GM12892 (cell line): ENCODE results near the gene SLC44A1.
A peak's percentile ranks its signal among the peaks of the same experiment; 100 is the strongest.

Experiments used
- DNase-seq: peaks from one replicate; pipeline ENCODE4 v3.0.0; 2011; ENCODE audit not compliant: insufficient read length
- FAIRE-seq: peaks from 2 replicates; lab custom pipeline; 2011; peaks lifted over from hg19 to GRCh38; lab: Jason Lieb, UNC
- POLR2A ChIP-seq: IDR thresholded peaks from 2 replicates; pipeline ENCODE4 v1.6.1; 2011; ENCODE audit warnings: low read depth, low read length, control low read depth
- POLR2AphosphoS5 ChIP-seq: IDR thresholded peaks from 2 replicates; pipeline ENCODE4 v1.6.1; 2011; ENCODE audit warnings: low read depth, low read length, control low read depth
- TAF1 ChIP-seq: IDR thresholded peaks from 2 replicates; pipeline ENCODE4 v1.6.1; 2011; ENCODE audit warnings: low read depth, mild to moderate bottlenecking, control low read depth, low read length, borderline replicate concordance

The SLC44A1 gene

DNA sequence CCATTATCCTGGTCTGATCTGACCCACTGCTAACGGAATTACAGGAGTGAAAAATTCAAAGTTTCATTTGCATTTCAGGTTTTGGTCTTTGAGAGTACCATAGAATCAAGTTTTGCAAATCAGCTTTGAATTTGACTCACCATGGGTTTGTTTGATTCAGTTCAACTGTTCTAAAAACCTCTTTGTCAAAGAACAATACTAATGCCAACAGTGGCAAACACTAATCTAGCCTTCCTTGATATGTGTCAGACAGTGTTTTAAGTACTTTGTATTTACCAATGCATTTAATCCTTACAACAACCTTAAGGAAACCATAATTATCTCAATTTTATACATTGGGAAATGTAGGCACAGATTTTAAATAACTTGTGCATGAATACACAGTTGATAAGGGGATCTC lies 193.3 kb downstream of the SLC44A1 start:
- TF ChIP-seq POLR2A (no peak), TAF1 (no peak), POLR2AphosphoS5 (no peak)
- FAIRE-seq, result no peak
- no peak for DNase-seq

DNA sequence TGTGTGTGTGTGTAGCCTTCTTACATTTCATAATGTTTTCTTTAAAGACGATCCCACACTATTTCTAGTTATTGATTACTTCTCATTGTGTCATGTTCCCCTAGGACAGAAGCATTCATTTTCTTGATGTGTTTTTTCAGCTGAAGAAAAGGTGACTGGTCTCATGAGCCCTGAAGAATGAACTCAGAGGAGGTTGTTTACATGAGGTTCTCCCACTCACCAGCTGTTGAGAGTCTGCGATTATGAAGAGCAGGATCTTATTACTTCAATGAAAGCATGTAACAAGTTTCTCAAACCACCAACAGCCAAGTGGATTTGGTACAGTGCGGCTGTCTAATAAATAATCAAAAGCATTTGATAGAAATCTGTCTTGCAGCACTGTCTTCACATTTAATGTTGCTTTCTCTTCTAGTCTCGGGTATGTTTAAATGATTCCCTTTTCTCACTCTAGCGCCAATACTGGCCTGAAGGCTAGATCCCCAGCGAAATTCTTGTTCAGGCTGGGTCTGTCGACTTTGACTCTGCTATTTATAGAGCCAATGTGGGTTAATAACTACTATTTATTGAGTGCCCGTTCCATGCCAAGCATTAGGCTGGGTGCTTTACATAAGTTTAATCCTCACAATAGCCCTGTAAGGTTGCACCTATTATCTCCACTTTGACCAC lies 193.8 kb downstream of the SLC44A1 start:
- DNase-seq (no peak), FAIRE-seq (no peak)
- TF ChIP-seq POLR2A, result no peak
- TF ChIP-seq TAF1, result no peak
- TF ChIP-seq POLR2AphosphoS5, result no peak

GRCh38 chr9:105439428-105439827 lies 195.0 kb downstream of the SLC44A1 start:
- FAIRE-seq (no peak), DNase-seq (no peak)
- TF ChIP-seq POLR2AphosphoS5, result no peak
- no peak for TF ChIP-seq TAF1
- no peak for TF ChIP-seq POLR2A

GRCh38 chr9:105441616-105442160 lies 197.2 kb downstream of the SLC44A1 start:
- DNase-seq (no peak), FAIRE-seq (no peak)
- TF ChIP-seq TAF1 (no peak), POLR2A (no peak), POLR2AphosphoS5 (no peak)

- TF ChIP-seq TAF1 (no peak), POLR2AphosphoS5 (no peak), POLR2A (no peak)
- FAIRE-seq (no peak), DNase-seq (no peak)
These were observed 198.7 kb downstream of the SLC44A1 start for GRCh38 chr9:105443121-105443520.

GRCh38 chr9:105444130-105444529 lies 199.7 kb downstream of the SLC44A1 start:
- FAIRE-seq, result no peak
- TF ChIP-seq TAF1 (no peak), POLR2A (no peak), POLR2AphosphoS5 (no peak)

GRCh38 chr9:105445203-105445881 lies 200.9 kb downstream of the SLC44A1 start:
- TF ChIP-seq POLR2AphosphoS5 (no peak), POLR2A (no peak), TAF1 (no peak)
- FAIRE-seq (no peak), DNase-seq (no peak)

More at GRCh38 chr9:105444130-105444529, 199.7 kb downstream of the SLC44A1 start:
- DNase-seq, result no peak

- TF ChIP-seq POLR2A (no peak), TAF1 (no peak), POLR2AphosphoS5 (no peak)
- no peak for DNase-seq
These were observed 202.9 kb downstream of the SLC44A1 start for GRCh38 chr9:105447386-105447813.

DNA sequence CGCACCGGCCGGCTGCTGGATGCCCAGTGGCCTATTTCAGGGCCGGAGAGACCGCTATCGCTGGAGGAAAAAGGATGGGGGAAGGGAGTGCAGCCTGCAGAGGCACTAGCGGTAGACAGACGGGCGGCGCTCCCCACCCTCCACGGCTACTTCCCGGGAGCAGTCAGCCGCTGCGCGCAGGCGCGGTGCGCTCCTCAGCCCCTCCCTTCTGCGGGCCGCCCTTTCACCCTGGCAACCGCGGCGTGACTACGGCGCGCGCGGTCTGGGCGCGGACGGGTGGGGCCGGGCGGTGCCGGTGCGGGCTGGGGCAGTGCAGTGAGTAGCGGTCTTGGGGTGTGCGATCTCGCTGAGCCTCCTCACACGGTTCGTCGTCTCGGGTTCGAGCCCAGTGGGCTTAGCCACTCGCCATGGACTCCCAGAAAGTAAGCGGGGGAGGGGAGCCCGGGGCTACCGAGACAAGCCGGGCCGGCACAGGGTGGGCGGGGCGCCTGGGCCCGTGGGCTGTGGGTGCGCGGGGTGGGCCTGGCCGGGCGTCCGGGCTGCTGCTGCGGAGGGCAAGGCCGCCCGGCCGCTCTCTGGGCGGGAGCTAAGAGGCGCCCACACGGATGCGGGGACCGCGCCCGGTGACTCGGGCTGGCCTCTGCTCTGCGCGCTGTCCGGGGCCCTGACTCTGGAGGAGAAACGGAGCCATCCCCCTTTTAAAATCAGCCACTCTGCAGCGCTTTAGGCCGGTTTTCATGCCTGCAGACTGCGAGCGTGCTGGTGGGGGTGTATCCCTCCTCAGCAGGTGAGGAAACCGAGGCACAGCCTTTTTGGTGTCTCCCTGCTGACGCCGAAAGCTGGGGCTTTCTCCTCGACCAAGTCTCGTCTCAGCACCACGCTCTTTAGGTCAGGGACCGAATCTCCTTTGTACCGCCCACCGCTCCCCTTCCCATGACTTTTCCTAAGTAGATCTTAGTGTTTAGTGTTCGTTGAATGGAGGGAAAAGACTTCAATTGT lies 203.7 kb downstream of the SLC44A1 start, which contains the start of gene FSD1L:
Gene FSD1L (plus strand): TSS at position 221 of the 999 bp plus-strand sequence. CDS start 187 bp downstream, at position 408.
- TF ChIP-seq POLR2A (peak; percentile 68; the same call in 1 of the 2 replicates), TAF1 (no peak), POLR2AphosphoS5 (peak; percentile 20; the same call in 1 of the 2 replicates)
- peak; percentile 94 for FAIRE-seq

More at GRCh38 chr9:105447386-105447813, 202.9 kb downstream of the SLC44A1 start:
- no peak for FAIRE-seq

GRCh38 chr9:105449081-105449480 lies 204.6 kb downstream of the SLC44A1 start:
- no peak for FAIRE-seq
- no peak for DNase-seq
- TF ChIP-seq TAF1 (no peak), POLR2AphosphoS5 (no peak), POLR2A (no peak)

More for the DNA sequence above, 203.7 kb downstream of the SLC44A1 start, which contains the start of gene FSD1L:
- DNase-seq, result peak; percentile 68
